HCT116 (cell line): Measurements from ENCODE around the gene PAX2.

Experiments used
- ATF3 ChIP-seq: IDR thresholded peaks from 2 replicates; pipeline ENCODE4 v1.6.1; 2012
- CBX3 ChIP-seq: IDR thresholded peaks from 2 replicates; pipeline ENCODE4 v1.6.1; 2012; ENCODE audit warnings: low read depth
- CTCF ChIP-seq, 3 experiments: fragments of 200-600 bp in 1 of 3; sonication (generic) in 1 of 3; IDR thresholded peaks in 2 of 3; conservative IDR thresholded peaks in 1 of 3; 2 replicates each; pipeline ENCODE4 v1.5.1; 2012 to 2017; ENCODE audit warnings: low read depth in 2 of 3, low read length in 2 of 3, antibody characterized with exemption in 1 of 3, borderline replicate concordance in 1 of 3, control low read depth in 1 of 3, mild to moderate bottlenecking in 1 of 3, mixed read lengths in 1 of 3, mixed run types in 1 of 3, moderate library complexity in 1 of 3; ENCODE audit not compliant: insufficient read depth in 1 of 3
- ELF1 ChIP-seq: IDR thresholded peaks from 2 replicates; pipeline ENCODE4 v1.6.1; 2012; ENCODE audit warnings: low read depth, borderline replicate concordance
- EZH2 ChIP-seq: fragments of 200-600 bp; sonication (generic); IDR thresholded peaks from 2 replicates; pipeline ENCODE4 v1.6.1; 2017; ENCODE audit warnings: antibody characterized with exemption, mixed run types
- EZH2phosphoT487 ChIP-seq: fragments of 200-600 bp; IDR thresholded peaks from 2 replicates; pipeline ENCODE4 v1.6.1; 2018; ENCODE audit warnings: antibody characterized with exemption, borderline replicate concordance
- POLR2A ChIP-seq: IDR thresholded peaks from 2 replicates; pipeline ENCODE4 v1.7.0; 2011; ENCODE audit warnings: borderline replicate concordance; ENCODE audit not compliant: insufficient read depth, insufficient read length; ENCODE audit errors: extremely low read depth
- RAD21 ChIP-seq: IDR thresholded peaks from 2 replicates; pipeline ENCODE4 v1.6.1; 2012; ENCODE audit warnings: low read depth, mild to moderate bottlenecking

GRCh38 chr10:100745882-100746783, 751 bp downstream of the PAX2 start:
- TF ChIP-seq CTCF (IDR thresholded peaks at IDR 0.05 in 2 of 3, conservative IDR thresholded peaks at IDR 0.05 in 1 of 3; ENCODE audit: borderline replicate concordance in 1 of 3, insufficient read depth in 1 of 3, low read depth in 2 of 3, low read length in 2 of 3) (0 out of 6 replicates have a peak, but pooled peaks of 1 of the 3 experiments have one; percentile 4), CBX3 (no peak), EZH2phosphoT487 (no peak), POLR2A (no peak), EZH2 (no peak), ATF3 (no peak), ELF1 (no peak), RAD21 (no peak)
